HepG2 (cell line): ENCODE measurements around the gene PNRC1. TPM values are rescaled to one million over a fixed set of nuclear protein-coding genes. Genes with fewer than 3 reads are reported as not detected.

Experiments
- CENPT ChIP-seq: sonication (generic); formaldehyde crosslinking; IDR thresholded peaks from 2 replicates; pipeline ENCODE4 v1.8.0; 2022; ENCODE audit warnings: low read depth, mild to moderate bottlenecking, moderate library complexity, missing genetic modification reagents
- FOXA1 ChIP-seq, 2 experiments: fragments of 450-650 bp in 1 of 2; sonication (generic) in 1 of 2; formaldehyde crosslinking in 1 of 2; IDR thresholded peaks; 2 replicates each; pipeline versions ENCODE4 v1.4.0 to v1.6.1; 2016 to 2020; ENCODE audit warnings: missing genetic modification reagents in 1 of 2
- FOXM1 ChIP-seq: sonication (generic); formaldehyde crosslinking; IDR thresholded peaks from 2 replicates; pipeline ENCODE4 v1.5.0; 2020; ENCODE audit warnings: missing genetic modification reagents
- GPN1 ChIP-seq: sonication (generic); formaldehyde crosslinking; IDR thresholded peaks from 2 replicates; pipeline ENCODE4 v1.5.1; 2020; ENCODE audit warnings: missing genetic modification reagents, borderline replicate concordance
- HMG20A ChIP-seq: IDR thresholded peaks from 2 replicates; pipeline ENCODE4 v1.6.1; 2016; ENCODE audit warnings: borderline replicate concordance
- IKZF1 ChIP-seq: fragments of 450-650 bp; IDR thresholded peaks from 2 replicates; pipeline ENCODE4 v1.7.1; 2016
- ISX ChIP-seq: sonication (generic); formaldehyde crosslinking; conservative IDR thresholded peaks from 2 replicates; pipeline ENCODE4 v1.5.0; 2020; ENCODE audit warnings: missing genetic modification reagents
- MZF1 ChIP-seq: sonication (generic); formaldehyde crosslinking; IDR thresholded peaks from 2 replicates; pipeline ENCODE4 v1.8.1; 2023; ENCODE audit warnings: mild to moderate bottlenecking, missing genetic modification reagents, borderline replicate concordance
- POGK ChIP-seq: sonication (generic); formaldehyde crosslinking; conservative IDR thresholded peaks from 2 replicates; pipeline ENCODE4 v1.8.0; 2022; ENCODE audit warnings: mild to moderate bottlenecking, moderate library complexity, missing genetic modification reagents
- POLR2G ChIP-seq: fragments of 200-400 bp; formaldehyde crosslinking; IDR thresholded peaks from 2 replicates; pipeline ENCODE4 v1.6.1; 2018; ENCODE audit warnings: mild to moderate bottlenecking, low read depth, low read length, moderate library complexity
- PRPF4 ChIP-seq: fragments of 200-400 bp; formaldehyde crosslinking; IDR thresholded peaks from 2 replicates; pipeline ENCODE4 v1.6.1; 2016; ENCODE audit warnings: low read length, low read depth; ENCODE audit not compliant: poor library complexity, severe bottlenecking
- SIN3A ChIP-seq: IDR thresholded peaks from 2 replicates; pipeline ENCODE4 v1.6.1; 2011; ENCODE audit warnings: low read depth, mild to moderate bottlenecking, control low read depth, low read length, borderline replicate concordance
- SMC3 ChIP-seq: IDR thresholded peaks from 2 replicates; pipeline ENCODE4 v1.6.1; 2011; ENCODE audit warnings: low read length, improper control_type of control experiment
- TARDBP ChIP-seq: sonication (generic); formaldehyde crosslinking; IDR thresholded peaks from 2 replicates; pipeline ENCODE4 v1.8.0; 2022; ENCODE audit warnings: mild to moderate bottlenecking, missing genetic modification reagents
- TBX2 ChIP-seq: sonication (generic); formaldehyde crosslinking; IDR thresholded peaks from 2 replicates; pipeline ENCODE4 v1.5.0; 2020; ENCODE audit warnings: missing genetic modification reagents, mild to moderate bottlenecking, borderline replicate concordance
- THYN1 ChIP-seq: sonication (generic); formaldehyde crosslinking; IDR thresholded peaks from 2 replicates; pipeline ENCODE4 v1.8.1; 2023; ENCODE audit warnings: low read depth, mild to moderate bottlenecking, moderate library complexity, missing genetic modification reagents, borderline replicate concordance
- YEATS4 ChIP-seq: sonication (generic); formaldehyde crosslinking; IDR thresholded peaks from 2 replicates; pipeline ENCODE4 v1.4.0; 2020; ENCODE audit warnings: missing genetic modification reagents, borderline replicate concordance
- ZBTB42 ChIP-seq: sonication (generic); formaldehyde crosslinking; IDR thresholded peaks from 2 replicates; pipeline ENCODE4 v1.5.0; 2020; ENCODE audit warnings: mild to moderate bottlenecking, missing genetic modification reagents
- ZFP37 ChIP-seq: sonication (generic); formaldehyde crosslinking; IDR thresholded peaks from 2 replicates; pipeline ENCODE4 v1.4.0; 2020; ENCODE audit warnings: missing genetic modification reagents, borderline replicate concordance
- ZFP82 ChIP-seq: sonication (generic); formaldehyde crosslinking; IDR thresholded peaks from 2 replicates; pipeline ENCODE4 v1.5.1; 2020; ENCODE audit warnings: mild to moderate bottlenecking, missing genetic modification reagents, borderline replicate concordance
- ZNF33B ChIP-seq: sonication (generic); formaldehyde crosslinking; IDR thresholded peaks from 2 replicates; pipeline ENCODE4 v1.5.1; 2020; ENCODE audit warnings: mild to moderate bottlenecking, missing genetic modification reagents
- ZNF383 ChIP-seq: sonication (generic); formaldehyde crosslinking; IDR thresholded peaks from 2 replicates; pipeline ENCODE4 v1.4.0; 2020; ENCODE audit warnings: missing genetic modification reagents, mild to moderate bottlenecking, borderline replicate concordance
- ZNF530 ChIP-seq: sonication (generic); formaldehyde crosslinking; IDR thresholded peaks from 2 replicates; pipeline ENCODE4 v1.5.0; 2020; ENCODE audit warnings: low read depth, mild to moderate bottlenecking, missing genetic modification reagents
- ZNF616 ChIP-seq: sonication (generic); formaldehyde crosslinking; IDR thresholded peaks from 2 replicates; pipeline ENCODE4 v1.5.0; 2020; ENCODE audit warnings: low read depth, mild to moderate bottlenecking, missing genetic modification reagents
- ZSCAN31 ChIP-seq: sonication (generic); formaldehyde crosslinking; IDR thresholded peaks from 2 replicates; pipeline ENCODE4 v1.5.0; 2020; ENCODE audit warnings: low read depth, mild to moderate bottlenecking, missing genetic modification reagents
- polyA plus RNA-seq, 8 experiments: library from polyadenylated mRNA; depleted of rRNA in 3 of 8; stranded (reverse) in 7 of 8; unstranded in 1 of 8; fragments of >200 nt; fragmentation: Illumina TruSeq in 4 of 8; extraction: Trizol in 4 of 8; gene quantifications; 2 replicates each; pipeline versions ENCODE4 v1.2.1 to v1.2.3, GENCODE V29; 2011 to 2016; ENCODE audit warnings: low read depth in 4 of 8, missing spikeins in 1 of 8, mixed read lengths in 1 of 8; ENCODE audit not compliant: insufficient read depth in 1 of 8
- total RNA-seq, 5 experiments: library from RNA; depleted of rRNA; stranded (reverse); fragments of >200 nt; fragmentation: Illumina TruSeq; extraction: Trizol; gene quantifications; 2 replicates each; pipeline ENCODE4 v1.2.3, GENCODE V29; 2016; ENCODE audit warnings: low read depth in 1 of 5
- TF ChIP-seq, protein P1 (sequence below): sonication (generic); formaldehyde crosslinking; IDR thresholded peaks from 2 replicates; pipeline ENCODE4 v1.5.0; 2020; ENCODE audit warnings: mild to moderate bottlenecking, missing genetic modification reagents, borderline replicate concordance

The PNRC1 gene
- total and polyA plus RNA-seq, 2 of the 13 experiments (the other 11 are each of a cell fraction or from before 2014, with no cell fraction given), result 17.6 to 36.0 TPM

DNA sequence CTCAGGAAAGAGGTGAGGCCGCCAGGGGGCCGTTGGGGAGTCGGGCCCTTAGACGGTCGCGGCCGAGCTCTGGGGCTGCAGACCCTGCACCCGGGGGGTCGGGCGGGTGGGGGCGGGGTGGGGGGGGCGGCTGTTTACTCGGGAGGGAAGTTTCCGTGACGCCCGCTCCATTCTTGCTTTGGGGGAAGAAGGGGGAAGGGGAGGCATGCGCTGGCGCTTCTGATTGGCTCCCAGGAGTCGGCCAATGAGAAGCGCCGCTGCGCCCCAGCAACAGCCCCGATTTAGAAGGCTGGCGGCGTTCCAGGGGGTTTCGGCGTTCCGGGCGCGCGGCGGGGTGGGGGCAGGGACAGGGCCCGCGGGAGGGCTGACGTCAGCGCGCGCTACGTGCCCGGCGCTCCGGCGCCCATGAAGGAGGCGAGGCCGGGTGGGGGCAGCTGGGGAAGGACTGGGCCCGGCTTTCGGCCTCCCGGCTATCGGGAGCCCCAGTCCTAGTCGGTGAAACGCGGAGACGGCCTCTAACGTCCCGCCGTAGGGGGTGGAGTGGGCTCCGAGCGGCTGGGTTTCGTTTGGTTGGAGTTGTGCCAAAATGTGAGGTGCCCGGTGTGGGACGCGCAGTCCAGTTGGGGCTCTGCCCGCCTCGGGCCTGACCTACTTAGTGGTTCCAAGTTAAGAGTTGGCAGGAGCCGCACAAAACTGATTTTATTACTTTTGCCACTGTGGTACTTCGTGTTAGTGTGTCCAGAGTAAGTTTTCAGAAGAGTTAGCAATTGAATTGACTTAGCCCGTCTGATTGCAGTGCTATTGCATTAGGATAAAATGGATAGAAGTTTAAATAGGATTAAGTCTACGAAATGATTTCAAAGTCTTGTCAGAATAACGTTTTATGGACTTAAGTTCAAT, 1.1 kb downstream of the PNRC1 start (continued):
- peak; percentile 50; the same call in 1 of the 2 replicates for TF ChIP-seq ZFP82
- no peak for TF ChIP-seq IKZF1
- TF ChIP-seq FOXM1, result no peak
- 0 out of 2 replicates have a peak, but pooled peaks have one; percentile 37 for TF ChIP-seq POGK (CRISPR knock-in tag)
- no peak for TF ChIP-seq ZNF383 (CRISPR knock-in tag)
- TF ChIP-seq ISX (CRISPR knock-in tag), result no peak
- no peak for TF ChIP-seq ZNF33B (CRISPR knock-in tag)
- peak; percentile 96 for TF ChIP-seq YEATS4 (CRISPR knock-in tag)
- TF ChIP-seq, protein P1, sequence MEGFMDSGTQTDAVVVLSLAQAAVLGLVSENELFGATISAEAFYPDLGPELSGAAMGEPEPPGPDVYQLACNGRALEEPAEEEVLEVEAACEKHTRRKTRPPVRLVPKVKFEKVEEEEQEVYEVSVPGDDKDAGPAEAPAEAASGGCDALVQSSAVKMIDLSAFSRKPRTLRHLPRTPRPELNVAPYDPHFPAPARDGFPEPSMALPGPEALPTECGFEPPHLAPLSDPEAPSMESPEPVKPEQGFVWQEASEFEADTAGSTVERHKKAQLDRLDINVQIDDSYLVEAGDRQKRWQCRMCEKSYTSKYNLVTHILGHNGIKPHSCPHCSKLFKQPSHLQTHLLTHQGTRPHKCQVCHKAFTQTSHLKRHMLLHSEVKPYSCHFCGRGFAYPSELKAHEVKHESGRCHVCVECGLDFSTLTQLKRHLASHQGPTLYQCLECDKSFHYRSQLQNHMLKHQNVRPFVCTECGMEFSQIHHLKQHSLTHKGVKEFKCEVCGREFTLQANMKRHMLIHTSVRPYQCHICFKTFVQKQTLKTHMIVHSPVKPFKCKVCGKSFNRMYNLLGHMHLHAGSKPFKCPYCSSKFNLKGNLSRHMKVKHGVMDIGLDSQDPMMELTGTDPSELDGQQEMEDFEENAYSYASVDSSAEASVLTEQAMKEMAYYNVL, result peak; percentile 59; the same call in 1 of the 2 replicates
- no peak for TF ChIP-seq ZBTB42 (CRISPR knock-in tag)
- no peak for TF ChIP-seq FOXA1 (IDR thresholded peaks at IDR 0.05)
- no peak for TF ChIP-seq FOXA1 (CRISPR knock-in tag; IDR thresholded peaks at IDR 0.05)
- no peak for TF ChIP-seq ZNF530 (CRISPR knock-in tag)
- TF ChIP-seq POLR2G, result peak; percentile 77
- no peak for TF ChIP-seq MZF1 (CRISPR knock-in tag)
- peak; percentile 88 for TF ChIP-seq TBX2 (CRISPR knock-in tag)
- TF ChIP-seq SMC3, result no peak
- peak; percentile 83 for TF ChIP-seq TARDBP (CRISPR knock-in tag)
- no peak for TF ChIP-seq THYN1
- TF ChIP-seq ZNF616 (CRISPR knock-in tag), result no peak
- TF ChIP-seq CENPT (CRISPR knock-in tag), result no peak
- TF ChIP-seq ZFP37 (CRISPR knock-in tag), result no peak
- peak; percentile 78 for TF ChIP-seq PRPF4
- 0 out of 2 replicates have a peak, but pooled peaks have one; percentile 4 for TF ChIP-seq GPN1 (CRISPR knock-in tag)
- TF ChIP-seq SIN3A, result peak; percentile 53; the same call in 1 of the 2 replicates
- peak; percentile 85; the same call in 1 of the 2 replicates for TF ChIP-seq ZSCAN31 (CRISPR knock-in tag)
- TF ChIP-seq HMG20A (CRISPR knock-in tag), result 0 out of 2 replicates have a peak, but pooled peaks have one; percentile 28
